HepG2 (cell line): ENCODE data around the gene TBC1D30. TPM values are rescaled to one million over a fixed set of nuclear protein-coding genes. Genes with fewer than 3 reads are reported as not detected.

Experiments used
- ATAC-seq: fragments of 200-7000 bp; cut with Tn5 transposase; 3 replicates; pipeline ENCODE4 v1.9.1; 2020; ENCODE audit warnings: mild to moderate bottlenecking, moderate library complexity
- BruUV-seq: library from RNA; stranded (reverse); fragments of 400-500 nt; replicated peaks from 2 replicates; lab custom pipeline; 2021; lab: Mats Ljungman, UMichigan
- CTCF ChIA-PET: fragments of 300-600 bp; formaldehyde crosslinking; extraction: SDS; loops from one replicate; lab custom pipeline; 2021; ENCODE audit warnings: low total read pairs, inconsistent platforms, low intra/inter-chr PET ratio; lab: Yijun Ruan, JAX
- POLR2A ChIA-PET: fragments of 350-600 bp; sonication (Branson Sonifier 250); formaldehyde crosslinking; loops from one replicate; lab custom pipeline; 2020; ENCODE audit warnings: antibody characterized with exemption, inconsistent platforms; lab: Yijun Ruan, JAX
- DNase-seq: peaks from one replicate; pipeline ENCODE4 v3.0.0-alpha.2; 2015; ENCODE audit warnings: low spot score
- FAIRE-seq: peaks from 3 replicates; lab custom pipeline; 2011; peaks lifted over from hg19 to GRCh38; lab: Jason Lieb, UNC
- H2AFZ ChIP-seq: one replicate; pipeline ENCODE4 v1.6.1; 2011; ENCODE audit warnings: low read length, inconsistent platforms
- H3K27ac ChIP-seq: fragments of 300-600 bp; 3 replicates; pipeline ENCODE4 v1.8.0; 2011; ENCODE audit warnings: mixed run types, mild to moderate bottlenecking, mixed read lengths, low read length, inconsistent platforms; ENCODE audit not compliant: insufficient read depth; ENCODE audit errors: extremely low read length
- H3K27me3 ChIP-seq, 2 experiments: fragments of 200-600 bp in 1 of 2; 2 replicates in 1 of 2; 3 replicates in 1 of 2; pipeline versions ENCODE4 v1.6.0 to v1.8.0; 2011; ENCODE audit warnings: low read length in 2 of 2, mild to moderate bottlenecking in 2 of 2, moderate library complexity in 2 of 2, inconsistent platforms in 1 of 2; ENCODE audit not compliant: insufficient read depth in 2 of 2, control insufficient read depth in 1 of 2
- H3K36me3 ChIP-seq, 2 experiments: fragments of 200-600 bp in 1 of 2; replicated peaks in 1 of 2; 2 replicates in 1 of 2; 3 replicates in 1 of 2; pipeline versions ENCODE4 v1.5.1 to v1.8.0; 2011; ENCODE audit warnings: low read length in 2 of 2, inconsistent platforms in 1 of 2; ENCODE audit not compliant: insufficient read depth in 2 of 2, control insufficient read depth in 1 of 2
- H3K4me1 ChIP-seq: 2 replicates; pipeline ENCODE4 v1.5.1; 2012; ENCODE audit warnings: low read length, inconsistent platforms; ENCODE audit not compliant: insufficient read depth
- H3K4me2 ChIP-seq: 2 replicates; pipeline ENCODE4 v1.6.0; 2011; ENCODE audit warnings: low read depth, low read length, inconsistent platforms
- H3K4me3 ChIP-seq, 3 experiments: fragments of 200-600 bp in 1 of 3; sonication (generic), shearing (Covaris generic) in 1 of 3; replicated peaks in 1 of 3; 2 replicates each; pipeline ENCODE4 v1.5.1; 2011 to 2016; ENCODE audit warnings: low read length in 3 of 3, inconsistent platforms in 2 of 3, low read depth in 2 of 3, mild to moderate bottlenecking in 2 of 3, control low read depth in 1 of 3, mixed read lengths in 1 of 3; ENCODE audit not compliant: insufficient read depth in 1 of 3
- H3K79me2 ChIP-seq: one replicate; pipeline ENCODE4 v1.6.1; 2011; ENCODE audit warnings: low read length, inconsistent platforms; ENCODE audit not compliant: insufficient read depth
- H3K9ac ChIP-seq: 2 replicates; pipeline ENCODE4 v1.6.0; 2011; ENCODE audit warnings: mild to moderate bottlenecking, low read depth, low read length, inconsistent platforms; ENCODE audit not compliant: insufficient read depth
- H3K9me3 ChIP-seq: 2 replicates; pipeline ENCODE4 v1.5.1; 2012; ENCODE audit warnings: mild to moderate bottlenecking, low read length
- H4K20me1 ChIP-seq: 2 replicates; pipeline ENCODE4 v1.6.0; 2011; ENCODE audit warnings: inconsistent platforms, mild to moderate bottlenecking, low read length, moderate library complexity; ENCODE audit not compliant: insufficient read depth
- ASH2L ChIP-seq: fragments of 300-600, 200-600 bp; sonication (generic); IDR thresholded peaks from 2 replicates; pipeline ENCODE4 v1.7.0; 2017; ENCODE audit warnings: low read depth, mild to moderate bottlenecking, moderate library complexity, mixed read lengths, low read length; ENCODE audit not compliant: insufficient read length
- HDAC2 ChIP-seq: sonication (generic); formaldehyde crosslinking; IDR thresholded peaks from 2 replicates; pipeline ENCODE4 v1.4.0; 2020; ENCODE audit warnings: missing genetic modification reagents
- KDM2A ChIP-seq: sonication (generic); formaldehyde crosslinking; IDR thresholded peaks from 2 replicates; pipeline ENCODE4 v1.4.0; 2020; ENCODE audit warnings: low read depth, missing genetic modification reagents, borderline replicate concordance
- MAFF ChIP-seq: IDR thresholded peaks from 2 replicates; pipeline ENCODE4 v1.6.1; 2011; ENCODE audit warnings: low read depth, low read length, improper control_type of control experiment
- MAFK ChIP-seq, 2 experiments: IDR thresholded peaks in 1 of 2; conservative IDR thresholded peaks in 1 of 2; 2 replicates each; pipeline ENCODE4 v1.6.1; 2011; ENCODE audit warnings: improper control_type of control experiment in 2 of 2, low read length in 2 of 2
- RNF219 ChIP-seq: sonication (generic); formaldehyde crosslinking; IDR thresholded peaks from 2 replicates; pipeline ENCODE4 v1.5.0; 2020; ENCODE audit warnings: mild to moderate bottlenecking, missing genetic modification reagents
- SRSF9 ChIP-seq: fragments of 200-400 bp; formaldehyde crosslinking; IDR thresholded peaks from 2 replicates; pipeline ENCODE4 v1.6.1; 2018; ENCODE audit warnings: borderline replicate concordance, mild to moderate bottlenecking, low read depth, low read length; ENCODE audit not compliant: insufficient read depth, poor library complexity, severe bottlenecking
- TOE1 ChIP-seq: sonication (generic); formaldehyde crosslinking; IDR thresholded peaks from 2 replicates; pipeline ENCODE4 v1.4.0; 2020; ENCODE audit warnings: mild to moderate bottlenecking, missing genetic modification reagents
- ZFP82 ChIP-seq: sonication (generic); formaldehyde crosslinking; IDR thresholded peaks from 2 replicates; pipeline ENCODE4 v1.5.1; 2020; ENCODE audit warnings: mild to moderate bottlenecking, missing genetic modification reagents, borderline replicate concordance
- ZGPAT ChIP-seq: IDR thresholded peaks from 2 replicates; pipeline ENCODE4 v1.6.1; 2016; ENCODE audit warnings: mild to moderate bottlenecking
- ZNF484 ChIP-seq: sonication (generic); formaldehyde crosslinking; IDR thresholded peaks from 2 replicates; pipeline ENCODE4 v1.5.1; 2020; ENCODE audit warnings: mild to moderate bottlenecking, low read depth, missing genetic modification reagents, borderline replicate concordance
- ZNF619 ChIP-seq: sonication (generic); formaldehyde crosslinking; IDR thresholded peaks from 2 replicates; pipeline ENCODE4 v1.4.0; 2020; ENCODE audit warnings: mild to moderate bottlenecking, missing genetic modification reagents
- ZNF724P ChIP-seq: sonication (generic); formaldehyde crosslinking; IDR thresholded peaks from 2 replicates; pipeline ENCODE4 v1.8.0; 2022; ENCODE audit warnings: missing genetic modification reagents, borderline replicate concordance
- ZNF775 ChIP-seq: sonication (generic); formaldehyde crosslinking; IDR thresholded peaks from 2 replicates; pipeline ENCODE4 v1.4.0; 2020; ENCODE audit warnings: missing genetic modification reagents, mild to moderate bottlenecking, moderate library complexity, borderline replicate concordance
- ZSCAN12 ChIP-seq: sonication (generic); formaldehyde crosslinking; IDR thresholded peaks from 2 replicates; pipeline ENCODE4 v1.9.0; 2021; ENCODE audit warnings: mild to moderate bottlenecking, missing genetic modification reagents
- WGBS: methylation state at CpG from one replicate; pipeline ENCODE4 v1.1.6; 2017; ENCODE audit warnings: low lambda C conversion rate; 5-methylcytosine and 5-hydroxymethylcytosine counted together
- in situ Hi-C: cut with HindIII; loops from 2 replicates; pipeline ENCODE4 v1.10.0; 2017; ENCODE audit warnings: low pct_unique_long_range_greater_than_20kb; ENCODE audit not compliant: extremely low pct_ligation_motif_present
- intact Hi-C: fragments of 100-400 bp; cut with micrococcal nuclease; formaldehyde crosslinking; loops from one replicate; pipeline ENCODE4 v1.10.0; 2022; ENCODE audit not compliant: unreplicated experiment
- polyA plus RNA-seq, 8 experiments: library from polyadenylated mRNA; depleted of rRNA in 3 of 8; stranded (reverse) in 7 of 8; unstranded in 1 of 8; fragments of >200 nt; fragmentation: Illumina TruSeq in 4 of 8; extraction: Trizol in 4 of 8; gene quantifications; 2 replicates each; pipeline versions ENCODE4 v1.2.1 to v1.2.3, GENCODE V29; 2011 to 2016; ENCODE audit warnings: low read depth in 4 of 8, missing spikeins in 1 of 8, mixed read lengths in 1 of 8; ENCODE audit not compliant: insufficient read depth in 1 of 8
- total RNA-seq, 5 experiments: library from RNA; depleted of rRNA; stranded (reverse); fragments of >200 nt; fragmentation: Illumina TruSeq; extraction: Trizol; gene quantifications; 2 replicates each; pipeline ENCODE4 v1.2.3, GENCODE V29; 2016; ENCODE audit warnings: low read depth in 1 of 5

Gene TBC1D30
- total and polyA plus RNA-seq, 2 of the 13 experiments (the other 11 are each of a cell fraction or from before 2014, with no cell fraction given): 0.42 to 0.67 TPM

GRCh38 chr12:64903479-64904152 is 79.2 kb downstream of the TBC1D30 start:
- Histone ChIP-seq H3K27ac (no peak overlapping the region), H3K36me3 (no peaks in the 10 kb centered on the region), H3K9me3 (no peaks in the 10 kb centered on the region), H4K20me1 (no peaks in the 10 kb centered on the region), H3K9ac (no peak overlapping the region), H3K27me3 (no peaks in the 10 kb centered on the region), H3K4me1 (peaks cover 13% of the 10 kb centered on the region; the same call in 1 of the 2 replicates), H3K79me2 (no peaks in the 10 kb centered on the region), H2AFZ (no peak overlapping the region), H3K4me3 (no peak overlapping the region), H3K4me2 (no peak overlapping the region)
- FAIRE-seq (no peak), DNase-seq (no peak), ATAC-seq (no peak)
- CTCF ChIA-PET: no interaction called here
- BruUV-seq: no TSS peak
- WGBS: 66% methylated on average over 5 of the region's 5 CpGs
- TF ChIP-seq KDM2A (CRISPR knock-in tag) (no peak), SRSF9 (no peak), ZSCAN12 (CRISPR knock-in tag) (no peak), HDAC2 (no peak)
- in situ Hi-C loops: no loop called here
- POLR2A ChIA-PET: no interaction called here
- intact Hi-C loops: no loop called here

- Histone ChIP-seq H3K36me3 (no peaks in the 10 kb centered on the region), H3K4me3 (no peak overlapping the region), H4K20me1 (no peaks in the 10 kb centered on the region), H3K79me2 (no peaks in the 10 kb centered on the region), H2AFZ (no peak overlapping the region), H3K9me3 (no peaks in the 10 kb centered on the region), H3K4me2 (no peak overlapping the region), H3K4me1 (peaks cover 13% of the 10 kb centered on the region; the same call in 1 of the 2 replicates), H3K27ac (no peak overlapping the region), H3K9ac (no peak overlapping the region), H3K27me3 (no peaks in the 10 kb centered on the region)
- in situ Hi-C loops: no loop called here
- WGBS: 48% methylated on average over 3 of the region's 3 CpGs
- CTCF ChIA-PET: no interaction called here
- DNase-seq (no peak), ATAC-seq (no peak), FAIRE-seq (no peak)
- no TSS peak for BruUV-seq
- POLR2A ChIA-PET: no interaction called here
- intact Hi-C loops: no loop called here
- TF ChIP-seq MAFF (0 out of 2 replicates have a peak, but pooled peaks have one; percentile 10), TOE1 (CRISPR knock-in tag) (no peak), ZNF724P (CRISPR knock-in tag) (no peak), ZFP82 (no peak), ZNF484 (CRISPR knock-in tag) (no peak), MAFK (conservative IDR thresholded peaks at IDR 0.05 in 1 of 2, IDR thresholded peaks at IDR 0.05 in 1 of 2; ENCODE audit: low read length in 2 of 2) (peak in 1 of 2 experiments; percentile 50; a peak in 3 of 4 replicates), RNF219 (CRISPR knock-in tag) (no peak), ASH2L (no peak), ZGPAT (no peak), ZNF775 (CRISPR knock-in tag) (no peak), ZNF619 (CRISPR knock-in tag) (no peak)
Observed at GRCh38 chr12:64907097-64907496, 82.7 kb downstream of the TBC1D30 start.
